ENCODE data around the gene CD3E. TPM values are rescaled to one million over a fixed set of nuclear protein-coding genes. Genes with fewer than 3 reads are reported as not detected.

Gene CD3E
- total and polyA plus RNA-seq, 2 of the 8 experiments (the other 6 are each of a cell fraction or from before 2014, with no cell fraction given) = not detected

GRCh38 chr11:118312328-118312727, 7.8 kb downstream of the CD3E start:
- POLR2A ChIA-PET (ENCODE audit: partially characterized antibody) = no interaction called here
- no peak for FAIRE-seq
- H3K14ac ChIP-seq (ENCODE audit: insufficient read length) = no peak overlapping the region
- TF ChIP-seq HDAC2 (IDR thresholded peaks at IDR 0.05; ENCODE audit: borderline replicate concordance in 1 of 2, low read depth in 2 of 2, low read length in 2 of 2) (no peak), CTBP2 (IDR thresholded peaks at IDR 0.05; ENCODE audit: borderline replicate concordance, insufficient read depth, insufficient read length, low read length) (no peak), KDM4A (IDR thresholded peaks at IDR 0.05; ENCODE audit: low read depth, low read length, severe bottlenecking) (no peak), TBP (IDR thresholded peaks at IDR 0.05; ENCODE audit: low read depth, low read length) (no peak), BACH1 (IDR thresholded peaks at IDR 0.05; ENCODE audit: low read length) (no peak), POLR2AphosphoS5 (IDR thresholded peaks at IDR 0.05; ENCODE audit: low read depth, low read length) (no peak), TAF1 (IDR thresholded peaks at IDR 0.05; ENCODE audit: low read depth, low read length) (no peak), HDAC6 (IDR thresholded peaks at IDR 0.05; ENCODE audit: low read depth, low read length) (no peak), CBX8 (IDR thresholded peaks at IDR 0.05; ENCODE audit: borderline replicate concordance, low read depth, low read length) (no peak), SP2 (IDR thresholded peaks at IDR 0.05; ENCODE audit: low read length) (no peak), EGR1 (IDR thresholded peaks at IDR 0.05; ENCODE audit: borderline replicate concordance, low read depth, low read length) (no peak), TEAD4 (IDR thresholded peaks at IDR 0.05; ENCODE audit: low read depth, low read length) (no peak), EP300 (IDR thresholded peaks at IDR 0.05; ENCODE audit: borderline replicate concordance in 1 of 2, low read depth in 2 of 2, low read length in 2 of 2) (no peak), JUND (IDR thresholded peaks at IDR 0.05; ENCODE audit: low read length) (no peak), CHD2 (IDR thresholded peaks at IDR 0.05; ENCODE audit: low read length) (no peak)

More at GRCh38 chr11:118312328-118312727, 7.8 kb downstream of the CD3E start:
- Histone ChIP-seq H3K4me1 (replicated peaks in 1 of 4; ENCODE audit: control insufficient read depth in 3 of 4, insufficient read depth in 4 of 4, low read length in 3 of 4) (peaks cover 7 to 11% (median 7%) of the 10 kb centered on the region in 4 experiments), H2BK20ac (ENCODE audit: low read length) (no peak overlapping the region), H4K20me1 (replicated peaks in 1 of 2; ENCODE audit: control insufficient read depth in 1 of 2, insufficient read depth in 2 of 2, low read length in 2 of 2) (no peaks in the 10 kb centered on the region), H3K4me2 (ENCODE audit: insufficient read depth in 1 of 2, low read depth in 2 of 2, low read length in 2 of 2) (no peak overlapping the region), H3K9ac (replicated peaks in 1 of 4; ENCODE audit: extremely low read depth in 1 of 4, low read depth in 3 of 4, low read length in 3 of 4) (no peak overlapping the region), H2BK15ac (ENCODE audit: low read length) (no peak overlapping the region), H4K5ac (ENCODE audit: insufficient read length, low read depth, low read length) (no peak overlapping the region), H4K91ac (replicated peaks; ENCODE audit: insufficient read length, low read length) (no peak overlapping the region), H3K36me3 (ENCODE audit: control insufficient read depth in 2 of 4, insufficient read depth in 4 of 4, low read length in 3 of 4) (no peaks in the 10 kb centered on the region), H3K56ac (replicated peaks; ENCODE audit: insufficient read length, low read depth, low read length) (no peak overlapping the region), H3K18ac (ENCODE audit: extremely low read depth, low read length) (no peak overlapping the region), H2BK5ac (ENCODE audit: low read depth, low read length) (no peak overlapping the region), H3K23me2 (ENCODE audit: low read depth, low read length) (peaks cover 9% of the 10 kb centered on the region; the same call in 1 of the 2 replicates), H2AK5ac (ENCODE audit: low read depth, low read length) (no peak overlapping the region), H2BK12ac (ENCODE audit: low read depth, low read length) (no peak overlapping the region), H3K4me3 (ENCODE audit: extremely low read depth in 1 of 4, insufficient read depth in 2 of 4, low read depth in 3 of 4, low read length in 4 of 4) (no peak overlapping the region), H3K23ac (ENCODE audit: insufficient read length) (no peak overlapping the region), H3K79me1 (ENCODE audit: low read depth, low read length) (no peaks in the 10 kb centered on the region), H3K4ac (replicated peaks; ENCODE audit: insufficient read length, low read depth, low read length) (no peak overlapping the region), H4K8ac (ENCODE audit: extremely low read depth, insufficient read depth, low read length) (no peak overlapping the region), H2BK120ac (replicated peaks; ENCODE audit: low read depth, low read length) (no peak overlapping the region), H3K79me2 (ENCODE audit: control insufficient read depth in 1 of 2, insufficient read depth in 2 of 2, low read length in 2 of 2) (no peaks in the 10 kb centered on the region), H3K27ac (ENCODE audit: low read depth, low read length) (no peak overlapping the region), H3K27me3 (replicated peaks in 1 of 4; ENCODE audit: control insufficient read depth in 3 of 4, extremely low read depth in 1 of 4, insufficient read depth in 3 of 4, low read length in 3 of 4) (peaks cover 0 to 4% (median 0%) of the 10 kb centered on the region in 4 experiments; a peak in 2 of 7 replicates), H3K9me3 (ENCODE audit: insufficient read depth in 2 of 2, low read depth in 1 of 2, low read length in 1 of 2) (no peaks in the 10 kb centered on the region), H2AFZ (ENCODE audit: low read length) (no peak overlapping the region)
- no peak for DNase-seq (ENCODE audit: low read depth in 1 of 2, low spot score in 2 of 2)
- CTCF ChIA-PET (ENCODE audit: partially characterized antibody) = interaction anchor here (0.6 to 2.1 kb wide), 8 partner anchors 10 to 141 kb away, joined by 3 to 11 read pairs (median 4); no protein-coding TSS in a partner anchor
- 98% methylated on average over 2 of the region's 2 CpGs; no CpG with 5 or more reads in 1 of the 2 experiments for WGBS, 2 experiments (ENCODE audit: extremely low coverage in 1 of 2, insufficient coverage in 1 of 2, insufficient read length in 1 of 2, insufficient replicate concordance in 2 of 2, low coverage in 1 of 2, low lambda C conversion rate in 2 of 2, missing lambda C conversion rate in 1 of 2)

All from H1 (cell line).